ENCODE data around the gene UBE2H.
"Not testable (repeated sequence)": the region's sequence is repeated elsewhere in the genome, so short reads cannot be mapped to it uniquely, and the experiment has no call there.

GRCh38 chr7:129833353-129833752, 119.4 kb downstream of the UBE2H start:
- TF ChIP-seq EZH2 (IDR thresholded peaks at IDR 0.05; ENCODE audit: insufficient read depth, low read length); CTCF (IDR thresholded peaks at IDR 0.05; ENCODE audit: insufficient read depth, low read depth, low read length): not testable (repeated sequence)
